ENCODE results near the gene CLCNKA. TPM values are rescaled to one million over a fixed set of nuclear protein-coding genes. Genes with fewer than 3 reads are reported as not detected.
"Not testable (repeated sequence)": the region's sequence is repeated elsewhere in the genome, so short reads cannot be mapped to it uniquely, and the experiment has no call there.

Gene CLCNKA
- total and polyA plus RNA-seq, 3 experiments from 2014 or later = not detected

DNA sequence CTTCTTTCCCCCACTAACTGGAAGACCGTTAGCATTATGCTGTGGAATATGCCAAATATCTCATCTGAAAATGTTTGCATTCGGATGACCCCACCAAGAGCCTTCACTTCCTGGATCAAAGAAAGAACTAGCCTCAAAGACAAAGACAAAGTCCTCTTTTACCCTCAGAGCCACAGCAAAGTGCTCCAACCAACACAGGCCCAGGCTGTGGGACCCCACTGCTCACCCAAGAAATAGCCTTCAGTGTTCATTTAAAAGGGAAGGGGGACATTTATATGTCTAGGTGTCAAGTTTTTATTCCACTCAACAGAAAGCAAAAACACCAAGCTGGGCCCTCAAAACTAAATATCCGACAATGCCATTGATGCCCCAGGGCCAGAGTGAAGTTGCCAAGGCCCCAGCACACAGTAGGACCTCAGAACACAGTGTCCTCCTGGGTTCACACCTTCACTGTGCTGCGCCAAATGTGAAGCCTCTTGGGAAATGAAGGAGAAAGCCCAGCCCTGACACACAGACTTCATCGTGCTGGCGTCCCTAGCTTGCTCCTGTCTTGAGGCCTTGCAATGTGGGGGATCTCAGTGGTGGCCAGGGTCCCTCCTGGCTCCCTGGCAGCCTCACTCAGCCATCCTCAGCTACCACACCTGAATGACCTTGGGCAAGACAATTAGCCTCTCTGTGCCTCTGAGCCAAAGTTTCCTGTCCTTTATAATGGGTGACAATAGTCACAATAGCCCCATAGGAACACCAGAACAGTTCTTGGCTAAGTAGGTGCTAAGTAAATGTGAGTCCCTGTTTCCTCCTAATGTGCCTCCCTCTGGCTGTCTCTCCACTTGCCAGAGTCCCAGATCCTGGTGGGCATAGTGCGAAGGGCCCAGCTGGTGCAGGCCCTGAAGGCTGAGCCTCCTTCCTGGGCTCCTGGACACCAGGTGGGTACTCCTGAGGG is 33.0 kb downstream of the CLCNKA start:
- Mint-ChIP-seq H3K4me1 (peaks cover 4 to 7% (median 4%) of the 10 kb centered on the region in 3 donors), H3K27me3 (peaks cover 0 to 14% of the 10 kb centered on the region in 2 donors), H3K9me3 (no peaks in the 10 kb centered on the region), H3K36me3 (no peaks in the 10 kb centered on the region), H3K27ac (no peak overlapping the region), H3K4me3 (no peak overlapping the region)
- POLR2A ChIA-PET = no interaction called here
- H3K27ac ChIP-seq (ENCODE audit: low read depth, low read length) = no peak overlapping the region
- H3K4me1 ChIP-seq (ENCODE audit: insufficient read depth, low read length) = no peaks in the 10 kb centered on the region
- DNase-seq = no peak
- no peaks in the 10 kb centered on the region for H3K27me3 ChIP-seq (ENCODE audit: insufficient read depth, low read length, poor library complexity, severe bottlenecking)
- no peaks in the 10 kb centered on the region for H3K9me3 ChIP-seq (ENCODE audit: low read length)
- CTCF ChIA-PET = interaction anchor here (0.6 to 1.4 kb wide), 8 partner anchors 9 to 263 kb away, joined by 3 to 4 read pairs (median 3); no protein-coding TSS in a partner anchor
- no peak overlapping the region for H3K4me3 ChIP-seq (ENCODE audit: low read length)
- H3K36me3 ChIP-seq (ENCODE audit: insufficient read depth, low read length) = no peaks in the 10 kb centered on the region

GRCh38 chr1:16055613-16056520 is 34.0 kb downstream of the CLCNKA start:
- DNase-seq = peak; percentile 63 to 89 (median 74)
- no peaks in the 10 kb centered on the region for H3K4me1 ChIP-seq (ENCODE audit: insufficient read depth, low read length)
- no peaks in the 10 kb centered on the region for H3K27me3 ChIP-seq (ENCODE audit: insufficient read depth, low read length, poor library complexity, severe bottlenecking)
- H3K4me1 Mint-ChIP-seq = peaks cover 4 to 7% (median 4%) of the 10 kb centered on the region in 3 donors
- no peak overlapping the region for H3K4me3 Mint-ChIP-seq
- H3K4me3 ChIP-seq (ENCODE audit: low read length) = no peak overlapping the region
- H3K27ac Mint-ChIP-seq = peak overlapping the region in 1 of 8 donors; percentile 17
- H3K36me3 Mint-ChIP-seq = no peaks in the 10 kb centered on the region
- ChIA-PET CTCF (interaction anchor here (0.6 to 1.4 kb wide), 8 partner anchors 8 to 264 kb away, joined by 3 to 4 read pairs (median 3); no protein-coding TSS in a partner anchor), POLR2A (no interaction called here)
- no peak overlapping the region for H3K27ac ChIP-seq (ENCODE audit: low read depth, low read length)
- H3K36me3 ChIP-seq (ENCODE audit: insufficient read depth, low read length) = no peaks in the 10 kb centered on the region
- H3K9me3 Mint-ChIP-seq = no peaks in the 10 kb centered on the region
- peaks cover 0 to 12% of the 10 kb centered on the region in 2 donors for H3K27me3 Mint-ChIP-seq
- no peaks in the 10 kb centered on the region for H3K9me3 ChIP-seq (ENCODE audit: low read length)

DNA sequence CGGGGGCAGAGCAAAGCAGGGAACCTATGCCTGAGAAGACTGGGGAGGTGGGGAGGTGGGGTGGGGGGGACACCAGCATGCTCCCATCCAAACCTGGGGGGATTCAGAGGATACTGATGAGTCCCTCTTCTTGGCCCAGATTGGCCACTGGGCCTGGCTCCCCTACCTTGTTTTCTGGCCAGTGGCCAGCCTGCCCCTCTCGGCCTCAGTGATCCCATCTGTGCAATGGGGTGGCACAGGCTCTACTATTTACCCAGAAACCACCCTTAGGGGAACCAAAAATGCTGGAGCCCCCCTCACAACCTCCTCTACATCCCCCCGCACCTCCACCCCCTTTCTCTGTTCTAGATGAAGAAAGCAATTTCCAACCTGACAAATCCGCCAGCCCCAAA is 34.7 kb downstream of the CLCNKA start:
- H3K4me1 Mint-ChIP-seq; H3K9me3 ChIP-seq (ENCODE audit: low read length); H3K27me3 Mint-ChIP-seq; DNase-seq; H3K4me3 ChIP-seq (ENCODE audit: low read length); H3K27me3 ChIP-seq (ENCODE audit: insufficient read depth, low read length, poor library complexity, severe bottlenecking); H3K9me3 Mint-ChIP-seq; H3K36me3 Mint-ChIP-seq; H3K36me3 ChIP-seq (ENCODE audit: insufficient read depth, low read length); POLR2A ChIA-PET; H3K4me3 Mint-ChIP-seq; H3K27ac ChIP-seq (ENCODE audit: low read depth, low read length); H3K27ac Mint-ChIP-seq; H3K4me1 ChIP-seq (ENCODE audit: insufficient read depth, low read length): not testable (repeated sequence)
- CTCF ChIA-PET = interaction anchor here (1.3 to 1.4 kb wide), 2 partner anchors 23 to 260 kb away, joined by 3 read pairs; no protein-coding TSS in a partner anchor

- H3K36me3 ChIP-seq (ENCODE audit: insufficient read depth, low read length); CTCF ChIA-PET; H3K27me3 Mint-ChIP-seq; H3K4me3 Mint-ChIP-seq; H3K4me1 Mint-ChIP-seq; H3K9me3 Mint-ChIP-seq; DNase-seq; H3K4me1 ChIP-seq (ENCODE audit: insufficient read depth, low read length); H3K27me3 ChIP-seq (ENCODE audit: insufficient read depth, low read length, poor library complexity, severe bottlenecking); H3K4me3 ChIP-seq (ENCODE audit: low read length); POLR2A ChIA-PET; H3K9me3 ChIP-seq (ENCODE audit: low read length); H3K36me3 Mint-ChIP-seq; H3K27ac ChIP-seq (ENCODE audit: low read depth, low read length): not testable (repeated sequence)
- peak overlapping the region in 1 of 8 donors; percentile 55 for H3K27ac Mint-ChIP-seq
Observed at GRCh38 chr1:16057314-16057915, 35.6 kb downstream of the CLCNKA start.

- H3K4me3 ChIP-seq (ENCODE audit: low read length); H3K36me3 ChIP-seq (ENCODE audit: insufficient read depth, low read length); H3K36me3 Mint-ChIP-seq; H3K4me1 Mint-ChIP-seq; H3K27ac ChIP-seq (ENCODE audit: low read depth, low read length); H3K27me3 Mint-ChIP-seq; H3K9me3 ChIP-seq (ENCODE audit: low read length); H3K27me3 ChIP-seq (ENCODE audit: insufficient read depth, low read length, poor library complexity, severe bottlenecking); POLR2A ChIA-PET; H3K4me1 ChIP-seq (ENCODE audit: insufficient read depth, low read length); DNase-seq; H3K27ac Mint-ChIP-seq; H3K9me3 Mint-ChIP-seq; H3K4me3 Mint-ChIP-seq: not testable (repeated sequence)
- CTCF ChIA-PET = interaction anchor here (1.9 kb wide), 1 partner anchor 50 kb away, joined by 5 read pairs; no protein-coding TSS in a partner anchor
Observed at GRCh38 chr1:16058394-16059120, 36.7 kb downstream of the CLCNKA start.

GRCh38 chr1:16061266-16061665 is 39.4 kb downstream of the CLCNKA start:
- no peak overlapping the region for H3K27ac ChIP-seq (ENCODE audit: low read depth, low read length)
- H3K27ac Mint-ChIP-seq = peak overlapping the region in 1 of 8 donors; percentile 82
- H3K4me1 Mint-ChIP-seq = peaks cover 13 to 21% (median 15%) of the 10 kb centered on the region in 3 donors
- peaks cover 3 to 16% of the 10 kb centered on the region in 2 donors for H3K27me3 Mint-ChIP-seq
- H3K4me3 ChIP-seq (ENCODE audit: low read length) = no peak overlapping the region
- H3K9me3 ChIP-seq (ENCODE audit: low read length) = no peaks in the 10 kb centered on the region
- no peak for DNase-seq
- ChIA-PET POLR2A (no interaction called here), CTCF (interaction anchor here (1.4 kb wide), 2 partner anchors 12 to 18 kb away, joined by 3 to 4 read pairs; partner anchors contain the start of gene FAM131C)
- no peaks in the 10 kb centered on the region for H3K27me3 ChIP-seq (ENCODE audit: insufficient read depth, low read length, poor library complexity, severe bottlenecking)
- H3K4me3 Mint-ChIP-seq = no peak overlapping the region
- H3K36me3 ChIP-seq (ENCODE audit: insufficient read depth, low read length) = no peaks in the 10 kb centered on the region
- no peaks in the 10 kb centered on the region for H3K36me3 Mint-ChIP-seq
- H3K9me3 Mint-ChIP-seq = no peaks in the 10 kb centered on the region
- no peaks in the 10 kb centered on the region for H3K4me1 ChIP-seq (ENCODE audit: insufficient read depth, low read length)

GRCh38 chr1:16061989-16062686 is 40.3 kb downstream of the CLCNKA start:
- H3K4me3 ChIP-seq (ENCODE audit: low read length); DNase-seq; H3K27ac ChIP-seq (ENCODE audit: low read depth, low read length); H3K4me1 ChIP-seq (ENCODE audit: insufficient read depth, low read length); POLR2A ChIA-PET; H3K9me3 Mint-ChIP-seq; H3K36me3 ChIP-seq (ENCODE audit: insufficient read depth, low read length); H3K27ac Mint-ChIP-seq; H3K9me3 ChIP-seq (ENCODE audit: low read length); H3K36me3 Mint-ChIP-seq; H3K27me3 ChIP-seq (ENCODE audit: insufficient read depth, low read length, poor library complexity, severe bottlenecking); H3K4me3 Mint-ChIP-seq: not testable (repeated sequence)
- CTCF ChIA-PET = interaction anchor here (1.4 kb wide), 1 partner anchor 17 kb away, joined by 3 read pairs; no protein-coding TSS in a partner anchor
- Mint-ChIP-seq H3K27me3 (peaks cover 3 to 16% of the 10 kb centered on the region in 2 donors), H3K4me1 (peaks cover 13 to 20% (median 15%) of the 10 kb centered on the region in 3 donors)

Measured in CD8-positive, alpha-beta memory T cell (primary cell).